SK-N-SH treated with all-trans-retinoic acid at 6 μM for 48 hours (cell line): ENCODE results near the gene CGNL1.

ENCODE experiments used
- ATAC-seq: fragments of 200-7000 bp; cut with Tn5 transposase; 3 replicates; pipeline ENCODE4 v1.9.1; 2020; ENCODE audit warnings: mild to moderate bottlenecking, moderate library complexity
- ARNTL ChIP-seq: fragments of 450-650 bp; formaldehyde crosslinking; IDR thresholded peaks from 2 replicates; pipeline ENCODE4 v1.5.0; 2020; ENCODE audit warnings: low read depth, mild to moderate bottlenecking, moderate library complexity, borderline replicate concordance
- BACH2 ChIP-seq: fragments of 250-450 bp; sonication (Bioruptor Pico); IDR thresholded peaks from 2 replicates; pipeline ENCODE4 v1.9.0; 2021; ENCODE audit warnings: mild to moderate bottlenecking, borderline replicate concordance
- CSDC2 ChIP-seq: fragments of 250-450 bp; sonication (Bioruptor Pico); IDR thresholded peaks from 2 replicates; pipeline ENCODE4 v1.5.0; 2020; ENCODE audit warnings: mild to moderate bottlenecking, moderate library complexity
- CSRNP3 ChIP-seq: fragments of 250-450 bp; sonication (Bioruptor Pico); IDR thresholded peaks from 2 replicates; pipeline ENCODE4 v1.5.1; 2021; ENCODE audit warnings: mild to moderate bottlenecking, moderate library complexity
- ESRRG ChIP-seq: fragments of 250-450 bp; sonication (Bioruptor Pico); IDR thresholded peaks from 2 replicates; pipeline ENCODE4 v1.6.1; 2021; ENCODE audit warnings: mild to moderate bottlenecking
- GLIS3 ChIP-seq: fragments of 250-450 bp; sonication (Bioruptor Pico); IDR thresholded peaks from 2 replicates; pipeline ENCODE4 v1.5.0; 2020; ENCODE audit warnings: mild to moderate bottlenecking, moderate library complexity
- ISL1 ChIP-seq: fragments of 250-450 bp; sonication (Bioruptor Pico); IDR thresholded peaks from 2 replicates; pipeline ENCODE4 v2.1.2; 2022; ENCODE audit warnings: mild to moderate bottlenecking, moderate library complexity
- OSR1 ChIP-seq: fragments of 250-450 bp; sonication (Bioruptor Pico); IDR thresholded peaks from 2 replicates; pipeline ENCODE4 v1.8.0; 2022; ENCODE audit warnings: moderate library complexity, mild to moderate bottlenecking, inconsistent platforms
- POU6F1 ChIP-seq: fragments of 250-450 bp; sonication (Bioruptor Pico); IDR thresholded peaks from 2 replicates; pipeline ENCODE4 v1.8.0; 2021; ENCODE audit warnings: low read depth, mild to moderate bottlenecking, moderate library complexity, borderline replicate concordance
- PPARA ChIP-seq: fragments of 250-450 bp; sonication (Bioruptor Pico); IDR thresholded peaks from 2 replicates; pipeline ENCODE4 v1.5.0; 2020; ENCODE audit warnings: mild to moderate bottlenecking, borderline replicate concordance
- RARB ChIP-seq: fragments of 250-450 bp; sonication (Bioruptor Pico); IDR thresholded peaks from 2 replicates; pipeline ENCODE4 v1.8.0; 2021; ENCODE audit warnings: mild to moderate bottlenecking, moderate library complexity
- TCF4 ChIP-seq: fragments of 250-450 bp; sonication (Bioruptor Pico); IDR thresholded peaks from 2 replicates; pipeline ENCODE4 v1.8.0; 2021; ENCODE audit warnings: mild to moderate bottlenecking, moderate library complexity, borderline replicate concordance
- ZC3H10 ChIP-seq: fragments of 250-450 bp; sonication (Bioruptor Pico); IDR thresholded peaks from 2 replicates; pipeline ENCODE4 v1.5.1; 2021; ENCODE audit warnings: mild to moderate bottlenecking, moderate library complexity
- ZFP3 ChIP-seq: fragments of 250-450 bp; sonication (Bioruptor Pico); IDR thresholded peaks from 2 replicates; pipeline ENCODE4 v1.5.0; 2020; ENCODE audit warnings: mild to moderate bottlenecking, moderate library complexity
- ZNF70 ChIP-seq: fragments of 450-650 bp; formaldehyde crosslinking; IDR thresholded peaks from 2 replicates; pipeline ENCODE4 v1.5.0; 2020; ENCODE audit warnings: mild to moderate bottlenecking, moderate library complexity
- ZNF8 ChIP-seq: fragments of 450-650 bp; formaldehyde crosslinking; IDR thresholded peaks from 2 replicates; pipeline ENCODE4 v1.5.0; 2020; ENCODE audit warnings: mild to moderate bottlenecking, moderate library complexity
- TF ChIP-seq, protein P1 (sequence below): fragments of 250-450 bp; sonication (Bioruptor Pico); IDR thresholded peaks from 2 replicates; pipeline ENCODE4 v1.5.1; 2020; ENCODE audit warnings: low read depth, mild to moderate bottlenecking, moderate library complexity
- TF ChIP-seq, protein P2 (sequence below): fragments of 250-450 bp; sonication (Bioruptor Pico); IDR thresholded peaks from 2 replicates; pipeline ENCODE4 v1.8.0; 2020; ENCODE audit warnings: mild to moderate bottlenecking, moderate library complexity, borderline replicate concordance
- TF ChIP-seq, protein P3 (sequence below): fragments of 250-450 bp; sonication (Bioruptor Pico); IDR thresholded peaks from 2 replicates; pipeline ENCODE4 v1.5.0; 2020; ENCODE audit warnings: mild to moderate bottlenecking, moderate library complexity

CGNL1 gene

GRCh38 chr15:57436166-57436565 is 59.9 kb downstream of the CGNL1 start:
- TF ChIP-seq, protein P1, sequence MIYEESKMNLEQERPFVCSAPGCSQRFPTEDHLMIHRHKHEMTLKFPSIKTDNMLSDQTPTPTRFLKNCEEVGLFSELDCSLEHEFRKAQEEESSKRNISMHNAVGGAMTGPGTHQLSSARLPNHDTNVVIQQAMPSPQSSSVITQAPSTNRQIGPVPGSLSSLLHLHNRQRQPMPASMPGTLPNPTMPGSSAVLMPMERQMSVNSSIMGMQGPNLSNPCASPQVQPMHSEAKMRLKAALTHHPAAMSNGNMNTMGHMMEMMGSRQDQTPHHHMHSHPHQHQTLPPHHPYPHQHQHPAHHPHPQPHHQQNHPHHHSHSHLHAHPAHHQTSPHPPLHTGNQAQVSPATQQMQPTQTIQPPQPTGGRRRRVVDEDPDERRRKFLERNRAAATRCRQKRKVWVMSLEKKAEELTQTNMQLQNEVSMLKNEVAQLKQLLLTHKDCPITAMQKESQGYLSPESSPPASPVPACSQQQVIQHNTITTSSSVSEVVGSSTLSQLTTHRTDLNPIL (CRISPR knock-in tag): no peak
- TF ChIP-seq, protein P2, sequence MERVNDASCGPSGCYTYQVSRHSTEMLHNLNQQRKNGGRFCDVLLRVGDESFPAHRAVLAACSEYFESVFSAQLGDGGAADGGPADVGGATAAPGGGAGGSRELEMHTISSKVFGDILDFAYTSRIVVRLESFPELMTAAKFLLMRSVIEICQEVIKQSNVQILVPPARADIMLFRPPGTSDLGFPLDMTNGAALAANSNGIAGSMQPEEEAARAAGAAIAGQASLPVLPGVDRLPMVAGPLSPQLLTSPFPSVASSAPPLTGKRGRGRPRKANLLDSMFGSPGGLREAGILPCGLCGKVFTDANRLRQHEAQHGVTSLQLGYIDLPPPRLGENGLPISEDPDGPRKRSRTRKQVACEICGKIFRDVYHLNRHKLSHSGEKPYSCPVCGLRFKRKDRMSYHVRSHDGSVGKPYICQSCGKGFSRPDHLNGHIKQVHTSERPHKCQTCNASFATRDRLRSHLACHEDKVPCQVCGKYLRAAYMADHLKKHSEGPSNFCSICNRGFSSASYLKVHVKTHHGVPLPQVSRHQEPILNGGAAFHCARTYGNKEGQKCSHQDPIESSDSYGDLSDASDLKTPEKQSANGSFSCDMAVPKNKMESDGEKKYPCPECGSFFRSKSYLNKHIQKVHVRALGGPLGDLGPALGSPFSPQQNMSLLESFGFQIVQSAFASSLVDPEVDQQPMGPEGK (CRISPR knock-in tag): no peak
- TF ChIP-seq ISL1 (CRISPR knock-in tag) (no peak), CSRNP3 (no peak), ZC3H10 (CRISPR knock-in tag) (no peak), OSR1 (CRISPR knock-in tag) (no peak), BACH2 (CRISPR knock-in tag) (no peak), ESRRG (no peak), TCF4 (no peak), RARB (CRISPR knock-in tag) (no peak), PPARA (CRISPR knock-in tag) (no peak), ZNF70 (CRISPR knock-in tag) (no peak), ARNTL (CRISPR knock-in tag) (no peak), POU6F1 (no peak)
- ATAC-seq: no peak

- TF ChIP-seq ISL1 (CRISPR knock-in tag) (no peak), CSDC2 (CRISPR knock-in tag) (no peak), ESRRG (no peak), POU6F1 (no peak), BACH2 (CRISPR knock-in tag) (no peak), TCF4 (no peak), OSR1 (CRISPR knock-in tag) (no peak), GLIS3 (no peak), ZNF8 (no peak), PPARA (CRISPR knock-in tag) (no peak), CSRNP3 (no peak), RARB (CRISPR knock-in tag) (no peak), ZC3H10 (CRISPR knock-in tag) (no peak), ZFP3 (CRISPR knock-in tag) (no peak)
- TF ChIP-seq, protein P3, sequence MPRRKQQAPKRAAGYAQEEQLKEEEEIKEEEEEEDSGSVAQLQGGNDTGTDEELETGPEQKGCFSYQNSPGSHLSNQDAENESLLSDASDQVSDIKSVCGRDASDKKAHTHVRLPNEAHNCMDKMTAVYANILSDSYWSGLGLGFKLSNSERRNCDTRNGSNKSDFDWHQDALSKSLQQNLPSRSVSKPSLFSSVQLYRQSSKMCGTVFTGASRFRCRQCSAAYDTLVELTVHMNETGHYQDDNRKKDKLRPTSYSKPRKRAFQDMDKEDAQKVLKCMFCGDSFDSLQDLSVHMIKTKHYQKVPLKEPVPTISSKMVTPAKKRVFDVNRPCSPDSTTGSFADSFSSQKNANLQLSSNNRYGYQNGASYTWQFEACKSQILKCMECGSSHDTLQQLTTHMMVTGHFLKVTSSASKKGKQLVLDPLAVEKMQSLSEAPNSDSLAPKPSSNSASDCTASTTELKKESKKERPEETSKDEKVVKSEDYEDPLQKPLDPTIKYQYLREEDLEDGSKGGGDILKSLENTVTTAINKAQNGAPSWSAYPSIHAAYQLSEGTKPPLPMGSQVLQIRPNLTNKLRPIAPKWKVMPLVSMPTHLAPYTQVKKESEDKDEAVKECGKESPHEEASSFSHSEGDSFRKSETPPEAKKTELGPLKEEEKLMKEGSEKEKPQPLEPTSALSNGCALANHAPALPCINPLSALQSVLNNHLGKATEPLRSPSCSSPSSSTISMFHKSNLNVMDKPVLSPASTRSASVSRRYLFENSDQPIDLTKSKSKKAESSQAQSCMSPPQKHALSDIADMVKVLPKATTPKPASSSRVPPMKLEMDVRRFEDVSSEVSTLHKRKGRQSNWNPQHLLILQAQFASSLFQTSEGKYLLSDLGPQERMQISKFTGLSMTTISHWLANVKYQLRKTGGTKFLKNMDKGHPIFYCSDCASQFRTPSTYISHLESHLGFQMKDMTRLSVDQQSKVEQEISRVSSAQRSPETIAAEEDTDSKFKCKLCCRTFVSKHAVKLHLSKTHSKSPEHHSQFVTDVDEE (CRISPR knock-in tag): no peak
- TF ChIP-seq, protein P1 (CRISPR knock-in tag): no peak
- 0 out of 3 replicates have a peak, but pooled peaks have one; percentile 31 for ATAC-seq
These were observed 60.7 kb downstream of the CGNL1 start for GRCh38 chr15:57436961-57437360.
